Hematopoietic multipotent progenitor cell treated with erythropoietin and hydrocortisone succinate and interleukin-3 and kit ligand, for 8 days (in vitro differentiated cells): Measurements from ENCODE around the gene ANKFN1.

Source experiments
- DNase-seq: peaks from one replicate; pipeline ENCODE4 v3.0.0-alpha.2; 2015

Gene ANKFN1

DNA sequence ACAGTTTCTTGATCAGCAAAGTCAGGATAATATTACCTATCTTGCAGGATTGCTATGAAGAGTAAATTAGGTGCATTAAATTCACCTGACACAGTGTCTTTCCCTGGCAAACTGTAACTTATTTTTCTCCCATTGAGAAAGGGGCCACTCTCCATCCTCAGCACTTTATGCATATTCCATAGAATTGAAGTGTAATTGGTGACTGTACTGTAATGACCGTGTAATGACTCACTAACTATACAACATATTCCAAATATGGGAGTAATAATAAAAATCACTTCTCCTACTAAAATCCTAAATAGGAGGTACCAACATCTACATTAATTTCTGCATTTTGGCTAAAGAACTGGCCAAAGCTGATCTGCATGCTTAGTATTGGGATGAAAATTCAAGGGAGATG is 298.4 kb downstream of the ANKFN1 start:
- no peak for DNase-seq

- no peak for DNase-seq
Measured at GRCh38 chr17:56452461-56452860, 299.2 kb downstream of the ANKFN1 start.

DNA sequence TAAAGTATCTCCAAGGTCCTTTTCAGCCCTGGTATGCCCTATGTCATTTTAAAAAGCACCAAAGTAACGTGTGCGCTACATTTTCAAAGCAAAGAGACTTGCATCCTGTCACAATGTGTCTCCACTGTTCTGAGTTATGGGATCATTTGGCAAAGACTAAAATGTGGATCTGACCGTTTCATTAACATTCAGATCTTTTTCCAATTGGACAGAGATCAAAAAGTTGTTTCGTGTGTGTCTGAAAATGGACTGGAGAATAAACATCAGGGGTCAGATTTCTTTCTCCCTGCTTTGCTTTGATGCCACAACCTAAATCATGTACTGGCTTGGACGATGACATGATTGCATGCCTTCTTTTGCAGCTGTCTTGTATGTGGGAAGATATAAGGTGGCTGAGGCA is 304.2 kb downstream of the ANKFN1 start:
- no peak for DNase-seq

DNA sequence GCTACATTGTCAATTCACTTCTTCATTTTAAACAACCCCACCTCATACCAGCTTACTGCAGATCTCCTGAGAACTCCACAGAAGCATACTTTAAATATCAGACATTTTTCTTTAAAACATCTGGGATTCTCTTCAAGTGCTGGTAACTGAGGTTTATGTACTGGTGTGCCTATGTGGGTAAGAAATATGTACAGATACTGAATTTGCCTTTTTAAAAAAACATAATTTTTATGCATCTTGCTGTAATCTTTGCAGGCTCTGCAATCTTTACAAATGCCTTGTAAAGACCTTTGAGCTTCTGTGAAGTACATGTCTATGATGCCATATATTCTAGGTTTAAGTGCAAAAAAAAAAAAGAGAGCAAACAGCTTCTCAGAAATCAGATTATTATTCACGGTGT is 312.6 kb downstream of the ANKFN1 start:
- no peak for DNase-seq

DNA sequence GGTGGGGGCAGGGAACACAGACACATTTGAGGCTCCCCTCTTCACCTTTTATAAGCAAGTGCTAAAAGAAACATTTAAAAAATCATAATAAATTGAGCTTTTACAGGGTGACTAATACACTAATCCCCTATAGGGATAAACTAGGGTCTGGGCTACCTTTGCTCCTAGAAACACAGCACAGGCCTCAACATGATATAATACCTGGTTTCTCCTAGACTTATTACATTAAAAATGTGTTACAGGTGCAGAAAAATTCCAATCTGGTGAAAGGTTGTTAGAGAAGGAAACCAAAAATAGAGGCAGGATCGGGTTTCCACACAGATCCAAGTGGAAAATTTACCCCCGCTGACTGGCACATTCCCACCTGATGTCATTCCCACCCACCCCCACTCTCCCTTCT is 315.6 kb downstream of the ANKFN1 start:
- no peak for DNase-seq

DNA sequence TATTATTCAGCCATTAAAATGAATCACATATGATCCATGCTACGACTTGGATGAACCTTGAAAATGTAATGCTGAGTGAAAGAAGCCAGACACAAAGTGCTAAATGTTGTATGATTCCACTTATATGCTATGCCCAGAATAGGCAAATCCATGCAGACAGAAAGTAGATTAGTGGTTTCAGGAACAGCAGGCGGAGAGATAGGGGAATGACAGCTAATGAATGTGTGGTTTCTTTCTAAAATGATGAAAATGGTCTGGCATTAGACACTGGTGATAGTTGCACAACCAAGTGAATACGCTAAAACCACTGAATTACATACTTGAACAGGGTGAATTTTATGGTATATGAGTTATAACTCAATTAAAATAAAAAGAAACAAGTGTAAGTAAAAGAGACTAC is 318.4 kb downstream of the ANKFN1 start:
- no peak for DNase-seq

- DNase-seq = no peak
Measured at GRCh38 chr17:56475116-56475515, 321.8 kb downstream of the ANKFN1 start.

- DNase-seq = peak; percentile 39
Measured at GRCh38 chr17:56478836-56479447, 325.7 kb downstream of the ANKFN1 start.

GRCh38 chr17:56480501-56480900 is 327.2 kb downstream of the ANKFN1 start:
- no peak for DNase-seq

- DNase-seq = no peak
Measured at GRCh38 chr17:56481659-56482058, 328.4 kb downstream of the ANKFN1 start.

DNA sequence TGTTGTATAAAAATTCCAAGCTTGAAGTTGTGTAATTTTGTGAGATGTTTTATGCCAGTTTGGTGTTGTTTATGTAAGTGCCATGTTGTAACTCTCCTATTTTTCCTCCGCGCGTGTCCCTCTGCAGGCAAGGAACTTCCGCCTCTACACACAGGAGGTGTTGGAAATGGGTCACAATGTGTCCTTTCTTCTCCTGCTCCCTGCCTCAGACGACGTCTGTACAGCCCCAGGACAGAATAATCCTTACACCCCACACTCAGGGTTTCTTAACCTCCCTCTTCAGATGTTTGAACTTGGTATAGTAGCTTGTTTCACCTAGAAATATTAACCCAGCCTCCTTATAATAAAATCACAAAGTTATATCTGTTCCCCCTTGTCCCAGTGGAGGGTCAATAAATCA is 329.0 kb downstream of the ANKFN1 start:
- DNase-seq = no peak

DNA sequence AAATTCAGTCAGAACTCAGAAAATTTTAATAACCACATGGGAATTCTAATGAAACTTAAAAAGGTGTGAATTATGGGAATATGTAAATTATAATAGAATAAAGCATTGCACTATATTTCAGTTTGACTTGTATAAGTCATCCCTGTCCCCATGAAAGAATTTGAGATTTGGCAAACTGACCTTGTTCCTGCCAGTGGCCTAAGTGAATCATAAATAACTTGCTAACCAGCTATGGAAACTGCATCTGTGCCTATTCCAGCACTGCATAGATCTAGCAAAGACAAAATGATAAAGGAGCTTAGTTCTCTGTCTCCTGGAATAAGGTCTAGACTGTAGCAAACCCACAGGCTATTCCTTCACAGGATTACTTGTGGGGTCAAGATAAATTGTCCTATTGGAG is 333.5 kb downstream of the ANKFN1 start:
- DNase-seq = no peak

DNA sequence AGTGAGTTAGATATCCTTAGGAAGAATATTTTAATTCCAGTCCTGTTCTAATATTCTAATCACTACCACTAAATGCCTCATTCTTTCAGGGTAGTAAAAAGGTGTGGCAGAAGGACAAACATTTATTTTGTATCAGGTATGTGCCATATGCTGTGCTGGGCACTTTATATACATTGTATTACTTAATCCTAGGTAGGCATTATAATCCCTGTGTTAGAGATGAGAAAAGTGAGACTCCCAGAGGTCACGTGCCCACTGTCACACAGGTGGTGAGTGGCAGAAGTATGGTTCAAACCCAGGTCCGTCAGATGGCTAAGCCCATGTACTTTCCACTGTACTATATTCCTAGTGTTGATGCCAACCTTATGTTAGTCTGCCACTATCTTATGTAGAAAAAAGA is 335.5 kb downstream of the ANKFN1 start:
- no peak for DNase-seq

- DNase-seq = no peak
Measured at GRCh38 chr17:56489980-56490379, 336.7 kb downstream of the ANKFN1 start.

GRCh38 chr17:56495556-56495955 is 342.3 kb downstream of the ANKFN1 start:
- DNase-seq = no peak

DNA sequence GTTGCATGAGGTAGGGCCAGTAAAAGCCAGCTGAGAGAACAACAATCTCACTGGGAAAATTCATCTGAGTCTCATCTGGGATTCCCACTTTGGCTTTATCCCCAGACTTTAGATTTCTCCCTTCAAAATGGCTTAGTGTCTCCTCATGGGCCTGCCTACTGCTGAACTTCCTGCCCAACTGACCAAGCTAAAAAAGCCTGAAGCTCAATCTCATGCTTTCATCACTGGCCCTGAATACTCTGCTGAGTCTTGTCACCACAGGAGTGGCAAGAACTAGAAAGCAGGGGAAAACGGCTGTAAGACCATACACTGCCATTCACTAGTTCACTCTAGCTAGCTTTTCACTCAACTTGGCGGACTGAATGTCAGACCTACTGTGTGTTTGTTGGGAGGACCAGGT is 343.9 kb downstream of the ANKFN1 start:
- no peak for DNase-seq

DNA sequence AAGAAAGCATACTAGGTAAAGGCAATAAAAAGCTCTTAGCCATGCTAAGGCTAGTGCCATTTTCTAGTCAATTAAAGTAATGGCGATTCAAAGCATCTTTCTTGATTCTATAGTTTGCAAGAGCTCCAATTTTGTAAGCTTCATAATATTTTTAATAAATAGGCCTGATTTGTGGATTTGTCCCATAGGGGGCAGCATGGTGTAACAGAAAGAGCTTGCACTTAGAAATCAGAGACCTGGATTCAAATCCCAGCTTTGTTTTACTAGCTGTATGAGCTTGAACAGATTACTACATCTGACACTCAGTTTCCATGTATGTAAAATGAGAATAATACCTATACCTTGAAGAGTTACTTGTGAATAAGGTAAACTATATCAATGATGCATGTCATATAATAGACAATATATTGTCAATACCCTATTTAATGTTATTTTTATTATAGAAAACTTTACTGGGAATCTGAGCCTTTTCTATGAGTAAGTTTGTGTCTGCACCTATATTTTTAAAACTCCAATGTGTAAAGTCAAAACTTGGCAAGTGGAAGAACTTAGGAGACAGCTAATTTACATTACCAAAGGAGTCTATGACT is 346.6 kb downstream of the ANKFN1 start:
- DNase-seq = peak; percentile 52

DNA sequence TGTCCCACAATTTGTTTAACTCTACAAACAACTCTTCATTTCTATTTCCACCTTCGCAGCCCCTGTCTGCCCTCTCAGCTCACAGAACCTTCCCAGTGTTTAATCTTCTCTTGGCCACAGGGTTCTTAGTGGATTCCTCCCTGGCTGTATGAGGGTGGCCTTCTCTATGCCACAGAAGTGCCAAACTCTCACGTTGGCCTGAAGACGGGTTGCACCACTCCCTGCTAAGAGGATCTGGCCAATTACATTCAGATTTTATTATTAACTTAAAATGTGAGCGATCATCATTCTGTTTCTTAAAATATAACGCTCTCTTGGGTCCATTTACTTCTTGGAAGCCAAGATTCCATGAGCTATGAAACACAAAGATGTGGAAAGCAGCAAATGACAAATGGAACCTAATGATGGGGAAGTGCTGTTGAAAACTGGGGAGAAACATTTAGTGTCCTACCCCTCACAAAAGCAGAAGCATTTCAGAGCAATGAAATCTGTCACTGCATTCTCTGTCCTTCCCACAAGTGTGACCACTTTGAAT is 348.9 kb downstream of the ANKFN1 start:
- no peak for DNase-seq

DNA sequence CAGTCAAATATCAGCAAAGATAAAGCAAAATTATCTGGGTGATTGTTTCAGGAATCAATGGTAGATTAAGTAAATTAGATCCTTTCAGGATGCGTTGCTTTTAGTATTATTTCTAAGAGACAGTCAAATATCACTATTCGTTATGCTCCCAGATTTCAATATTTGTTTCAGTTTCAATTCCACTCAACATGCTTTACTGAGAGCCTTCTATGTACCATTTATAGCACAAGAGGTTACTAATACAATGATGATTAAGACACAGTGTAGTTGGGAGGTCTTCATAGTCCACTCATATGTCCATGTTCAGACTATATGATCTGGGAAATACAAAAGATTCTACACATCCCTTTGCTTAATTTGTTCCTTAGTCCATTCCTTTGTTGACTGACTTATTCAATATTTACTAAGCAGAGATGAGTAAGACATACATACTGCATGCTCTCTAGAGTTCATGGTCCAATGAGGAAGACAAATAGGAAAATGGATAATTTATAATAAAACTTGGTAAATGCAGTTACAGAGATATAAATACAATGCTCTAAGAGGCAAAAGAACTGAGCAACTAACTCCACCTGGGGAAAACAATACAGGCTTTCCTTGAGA is 352.0 kb downstream of the ANKFN1 start:
- DNase-seq = no peak

- DNase-seq = no peak
Measured at GRCh38 chr17:56506349-56506748, 353.1 kb downstream of the ANKFN1 start.

DNA sequence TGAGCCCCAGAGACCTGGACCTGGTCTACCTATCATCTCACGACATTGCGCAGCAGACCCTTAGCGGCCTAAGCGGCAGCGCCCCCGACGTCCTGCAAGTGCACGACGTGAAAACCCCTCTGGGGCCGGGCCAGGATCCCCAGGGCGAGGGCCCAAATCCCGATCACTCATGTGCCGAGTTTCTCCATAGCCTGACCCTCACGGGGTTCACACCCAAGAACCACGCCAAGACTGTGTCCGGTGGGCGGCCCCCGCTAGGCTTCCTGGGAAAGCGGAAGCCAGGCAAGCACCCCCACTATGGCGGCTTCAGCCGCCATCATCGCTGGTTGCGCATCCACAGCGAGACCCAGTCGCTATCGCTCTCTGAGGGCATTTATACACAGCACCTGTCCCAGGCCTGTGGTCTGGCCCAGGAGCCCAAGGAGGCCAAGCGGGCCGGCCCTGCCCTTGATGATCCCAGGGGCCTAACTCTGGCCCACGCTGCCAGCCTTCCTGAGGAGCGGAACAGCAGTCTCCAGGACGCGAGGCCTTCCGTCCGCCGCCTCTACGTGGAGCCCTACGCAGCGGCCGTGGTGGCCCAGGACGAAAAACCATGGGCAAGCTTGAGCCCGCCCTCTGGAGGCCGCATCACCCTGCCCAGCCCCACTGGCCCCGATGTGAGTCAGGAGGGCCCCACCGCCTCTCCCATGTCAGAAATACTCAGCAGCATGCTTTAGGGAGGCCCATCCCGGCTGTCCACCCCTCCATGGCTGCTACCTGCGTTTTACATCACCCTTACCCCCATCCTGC is 357.5 kb downstream of the ANKFN1 start:
- no peak for DNase-seq

- no peak for DNase-seq
Measured at GRCh38 chr17:56514264-56514663, 361.0 kb downstream of the ANKFN1 start.

DNA sequence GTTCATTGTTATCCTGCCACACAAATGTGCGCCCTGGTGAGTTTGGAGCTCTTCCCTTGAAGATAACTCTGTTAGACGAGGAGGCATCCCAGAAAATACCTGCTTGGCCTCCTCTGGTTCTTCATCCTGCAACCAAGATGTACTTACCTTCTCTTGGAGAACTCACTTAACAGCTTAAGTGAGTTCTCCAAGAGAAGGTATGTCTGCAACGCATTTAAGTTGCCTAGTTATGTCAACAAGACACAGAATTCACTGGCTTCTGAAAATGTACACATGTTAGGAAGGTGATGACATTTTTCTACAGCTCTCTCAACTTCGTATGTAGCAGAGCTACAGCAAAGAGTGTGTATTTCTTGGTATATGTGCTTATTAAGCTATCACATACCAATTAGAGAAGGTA is 361.6 kb downstream of the ANKFN1 start:
- no peak for DNase-seq
